LNCAP (cell line): ENCODE results near the gene TPP1.

Experiments
- CTCF ChIP-seq: fragments of 450-650 bp; IDR thresholded peaks from 2 replicates; pipeline ENCODE4 v1.5.1; 2017; ENCODE audit warnings: mild to moderate bottlenecking

The TPP1 gene

DNA sequence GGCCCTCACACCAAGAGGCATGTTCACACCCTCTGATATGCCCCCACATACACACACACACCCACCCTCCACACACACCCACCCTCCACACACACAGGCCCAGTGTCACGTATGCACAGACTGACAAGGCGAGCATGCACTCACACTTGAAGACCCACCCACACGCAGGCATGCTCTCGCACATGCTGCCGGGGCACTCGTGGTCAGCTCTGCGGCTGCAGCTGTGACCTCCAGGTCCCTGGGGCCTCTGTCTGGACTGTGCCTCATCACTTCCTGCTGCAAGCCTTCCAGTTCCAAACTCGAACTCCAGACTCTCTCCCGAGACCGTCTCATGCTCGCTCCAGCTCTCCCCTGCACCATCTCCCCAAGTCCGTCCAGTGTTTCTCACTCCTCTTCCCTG is 26.8 kb upstream of the TPP1 start:
- no peak for TF ChIP-seq CTCF

GRCh38 chr11:6642957-6643356 is 23.7 kb upstream of the TPP1 start:
- no peak for TF ChIP-seq CTCF

GRCh38 chr11:6640985-6641701 is 21.9 kb upstream of the TPP1 start:
- no peak for TF ChIP-seq CTCF

DNA sequence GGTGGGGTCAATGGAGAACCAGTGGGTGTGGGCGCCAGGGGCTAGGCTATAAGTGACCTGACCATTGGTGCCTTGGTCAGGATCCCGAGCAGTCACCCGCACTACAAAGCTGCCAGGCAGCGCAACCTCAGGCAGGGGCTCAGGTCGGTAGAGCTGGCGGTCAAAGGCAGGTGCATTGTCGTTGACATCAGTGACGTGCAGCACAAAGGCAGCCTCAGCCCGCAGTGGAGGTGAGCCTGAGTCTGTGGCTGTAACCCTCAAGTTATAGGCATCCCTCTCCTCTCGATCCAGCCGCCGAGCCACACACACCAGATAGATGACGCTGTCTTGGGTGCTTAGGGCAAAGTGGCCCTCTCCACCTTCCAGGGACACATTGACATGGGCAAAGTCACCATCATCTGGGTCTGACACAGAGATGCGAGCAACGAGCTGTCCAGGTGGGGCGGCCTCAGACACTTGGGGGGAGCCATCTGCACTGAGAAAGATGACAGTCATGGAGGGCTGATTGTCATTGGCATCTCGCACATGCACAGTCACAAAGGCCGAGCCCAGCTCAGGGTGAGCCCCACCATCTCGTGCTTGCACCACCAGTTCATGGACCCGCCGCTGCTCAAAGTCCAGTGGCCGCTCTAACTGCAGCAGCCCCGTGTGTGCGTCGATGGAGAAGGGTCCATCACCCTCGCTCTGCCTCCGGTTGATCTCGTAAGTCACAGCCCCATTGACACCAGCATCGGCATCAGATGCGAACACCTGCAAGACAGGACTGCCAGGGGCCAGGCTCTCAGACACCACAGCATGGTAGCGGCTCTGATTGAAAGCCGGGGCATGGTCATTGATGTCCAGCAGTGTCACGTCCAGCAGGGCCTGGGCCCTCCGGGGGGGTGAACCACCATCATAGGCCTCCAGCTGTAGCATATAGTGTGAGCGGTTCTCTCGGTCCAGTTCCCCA is 21.1 kb upstream of the TPP1 start:
- TF ChIP-seq CTCF = no peak

GRCh38 chr11:6638429-6638828 is 19.2 kb upstream of the TPP1 start:
- TF ChIP-seq CTCF = no peak

DNA sequence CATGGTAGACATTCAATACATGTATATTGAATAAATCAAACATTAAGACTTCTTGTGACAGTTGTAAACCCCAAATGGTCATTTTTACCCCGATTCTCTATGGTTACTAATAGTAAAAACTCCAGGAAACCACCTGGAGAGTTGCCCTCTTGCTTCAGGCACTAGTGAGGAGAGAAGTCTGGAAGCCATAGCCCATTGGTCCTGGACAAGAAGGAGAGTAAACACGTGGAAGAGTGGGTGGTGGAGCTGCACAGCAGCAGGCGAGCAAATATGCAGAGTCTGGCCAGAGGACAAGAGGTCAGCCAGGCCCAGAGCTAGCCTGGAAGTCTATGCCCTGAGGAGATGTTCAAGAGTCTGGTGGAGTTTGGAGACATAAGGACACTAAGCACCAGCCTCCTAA is 18.6 kb upstream of the TPP1 start:
- TF ChIP-seq CTCF = no peak

GRCh38 chr11:6636480-6636879 is 17.3 kb upstream of the TPP1 start:
- no peak for TF ChIP-seq CTCF
